ENCODE measurements around the gene AKAP1. TPM values are rescaled to one million over a fixed set of nuclear protein-coding genes. Genes with fewer than 3 reads are reported as not detected.

Gene AKAP1
- total and polyA plus RNA-seq, 9 of the 15 experiments (the other 6 are each of a cell fraction or from before 2014, with no cell fraction given): 12.9 to 63.8 (median 36.4) TPM

DNA sequence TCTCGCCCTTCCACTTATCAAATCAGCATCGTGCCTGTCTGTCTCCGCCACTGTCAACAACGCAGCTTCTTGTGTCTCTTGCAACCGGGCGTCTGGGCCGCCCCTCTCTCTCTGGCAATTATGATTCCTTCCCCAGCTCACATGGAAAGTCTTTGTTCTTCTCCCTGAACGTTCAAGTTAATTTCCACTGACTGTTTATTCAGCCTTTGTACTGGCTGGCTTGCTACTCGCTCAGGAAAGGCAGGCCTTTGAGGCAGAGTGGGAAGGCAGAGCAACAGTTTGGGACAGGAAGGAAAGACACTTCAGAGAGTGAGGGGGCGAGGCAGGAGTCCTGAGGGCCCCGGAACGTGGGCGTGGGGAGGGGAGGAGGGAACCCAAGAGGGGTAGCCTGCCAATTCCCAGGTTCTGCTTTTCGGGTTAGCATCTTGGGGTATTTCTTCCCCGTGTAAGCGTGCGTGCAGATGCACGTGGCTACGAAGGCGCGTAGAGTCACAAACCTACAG lies 50.8 kb downstream of the AKAP1 start:
- ATAC-seq (no peak), DNase-seq (ENCODE audit: extremely low read depth in 1 of 4, low spot score in 3 of 4) (no peak), FAIRE-seq (no peak)
- Histone ChIP-seq H3K27me3 (ENCODE audit: control insufficient read depth in 2 of 2, insufficient read depth in 2 of 2, low read length in 2 of 2) (peaks cover 32 to 46% of the 10 kb centered on the region in 2 experiments), H3K27ac (ENCODE audit: extremely low read depth, low read depth, low read length) (no peak overlapping the region), H3K9ac (ENCODE audit: insufficient read depth in 1 of 2, low read depth in 2 of 2, low read length in 2 of 2) (peak overlapping the region in 1 of 2 experiments; percentile 14; a peak in 2 of 4 replicates), H2AFZ (ENCODE audit: low read depth, low read length) (no peak overlapping the region), H3K36me3 (ENCODE audit: control insufficient read depth, insufficient read depth, low read length) (no peaks in the 10 kb centered on the region), H3K9me1 (ENCODE audit: control insufficient read depth, insufficient read depth, low read length) (no peaks in the 10 kb centered on the region), H3K4me1 (replicated peaks in 1 of 2; ENCODE audit: control insufficient read depth in 2 of 2, insufficient read depth in 2 of 2, low read length in 2 of 2) (peaks cover 0 to 10% of the 10 kb centered on the region in 2 experiments; a peak in 2 of 5 replicates), H3K4me2 (ENCODE audit: insufficient read depth, low read length) (no peak overlapping the region), H3K4me3 (no peak overlapping the region), H3K79me2 (ENCODE audit: control insufficient read depth, insufficient read depth, low read length) (no peaks in the 10 kb centered on the region), H3K9me3 (replicated peaks; ENCODE audit: control insufficient read depth, insufficient read depth, low read depth, low read length) (0 out of 2 replicates have a peak, but pooled peaks cover 6% of the 10 kb centered on the region), H4K20me1 (replicated peaks; ENCODE audit: control insufficient read depth, insufficient read depth, low read length) (no peaks in the 10 kb centered on the region)
- POLR2A ChIA-PET: interaction anchor here (0.6 to 1.1 kb wide), 3 partner anchors 10 to 382 kb away, joined by 3 read pairs; no protein-coding TSS in a partner anchor
- BruUV-seq (replicated peaks): no TSS peak
- in situ Hi-C loops (cut with MboI) (loop anchor here (25.0 kb wide), 1 partner anchor 976 kb away; no protein-coding TSS in a partner anchor), intact Hi-C loops (cut with micrococcal nuclease) (loop anchor here (10.0 kb wide), 1 partner anchor 979 kb away; no protein-coding TSS in a partner anchor)
- CTCF ChIA-PET (ENCODE audit: low intra/inter-chr PET ratio): no interaction called here
- 4% methylated on average over 21 of the region's 21 CpGs for WGBS (ENCODE audit: insufficient coverage, low coverage, missing lambda C conversion rate)
- TF ChIP-seq EGR1 (conservative IDR thresholded peaks at IDR 0.05) (peak; percentile 74), HMG20A (CRISPR knock-in tag; conservative IDR thresholded peaks at IDR 0.05) (no peak)
- TF ChIP-seq, protein P1, sequence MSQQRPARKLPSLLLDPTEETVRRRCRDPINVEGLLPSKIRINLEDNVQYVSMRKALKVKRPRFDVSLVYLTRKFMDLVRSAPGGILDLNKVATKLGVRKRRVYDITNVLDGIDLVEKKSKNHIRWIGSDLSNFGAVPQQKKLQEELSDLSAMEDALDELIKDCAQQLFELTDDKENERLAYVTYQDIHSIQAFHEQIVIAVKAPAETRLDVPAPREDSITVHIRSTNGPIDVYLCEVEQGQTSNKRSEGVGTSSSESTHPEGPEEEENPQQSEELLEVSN (IDR thresholded peaks at IDR 0.05; ENCODE audit: borderline replicate concordance in 1 of 2, extremely low read depth in 1 of 2, insufficient read depth in 1 of 2, insufficient read length in 1 of 2, low read depth in 1 of 2, low read length in 1 of 2, poor library complexity in 1 of 2, severe bottlenecking in 1 of 2): peak in 1 of 2 experiments; percentile 32

All from K562 (cell line).